Measurements from ENCODE around the gene GTF2F2.

Gene GTF2F2

DNA sequence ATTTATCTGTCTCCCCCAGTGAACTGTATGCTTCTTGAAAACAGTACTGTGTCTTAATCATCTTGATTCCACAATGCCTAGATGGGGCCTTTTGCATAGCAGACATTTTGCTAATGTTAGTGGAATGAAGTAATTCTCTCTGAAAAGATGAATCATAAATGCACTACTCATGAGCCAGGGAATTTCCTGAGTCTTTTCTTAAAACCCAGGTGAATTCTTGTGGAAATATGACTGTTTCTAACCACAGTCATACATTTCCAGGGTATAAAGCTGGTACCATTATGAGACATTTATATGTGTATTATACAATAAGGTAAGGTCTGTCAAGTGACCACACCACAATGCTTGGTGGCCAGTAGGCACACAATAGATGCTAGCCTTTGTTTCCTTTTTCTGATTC, 86.0 kb downstream of the GTF2F2 start:
- Mint-ChIP-seq H3K4me1 (peaks cover 11% of the 10 kb centered on the region), H3K9me3 (no peaks in the 10 kb centered on the region), H3K4me3 (no peak overlapping the region), H3K36me3 (peaks cover 42% of the 10 kb centered on the region), H3K27me3 (no peaks in the 10 kb centered on the region), H3K27ac (no peak overlapping the region)
- ATAC-seq, result peak; percentile 73

DNA sequence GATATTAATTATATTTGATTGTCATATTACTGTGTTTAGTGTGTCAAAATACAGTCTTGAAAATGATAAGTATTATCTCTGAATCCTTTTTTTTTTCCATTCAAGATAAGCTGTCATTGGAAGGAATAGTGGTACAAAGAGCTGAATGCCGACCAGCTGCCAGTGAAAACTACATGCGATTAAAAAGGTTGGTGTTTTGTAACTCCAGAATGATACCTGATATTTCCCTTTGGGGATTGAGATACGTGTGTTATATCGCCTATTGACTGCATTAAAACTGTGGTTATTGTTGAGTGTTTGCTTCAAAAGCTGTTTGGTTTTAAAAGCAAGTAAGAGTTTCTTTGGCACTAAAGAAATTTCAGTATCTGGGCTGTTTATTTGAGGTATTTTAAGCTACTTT, 87.0 kb downstream of the GTF2F2 start:
- Mint-ChIP-seq H3K4me3 (no peak overlapping the region), H3K4me1 (peaks cover 11% of the 10 kb centered on the region), H3K27me3 (no peaks in the 10 kb centered on the region), H3K36me3 (peaks cover 37% of the 10 kb centered on the region), H3K9me3 (no peaks in the 10 kb centered on the region), H3K27ac (no peak overlapping the region)
- no peak for ATAC-seq

DNA sequence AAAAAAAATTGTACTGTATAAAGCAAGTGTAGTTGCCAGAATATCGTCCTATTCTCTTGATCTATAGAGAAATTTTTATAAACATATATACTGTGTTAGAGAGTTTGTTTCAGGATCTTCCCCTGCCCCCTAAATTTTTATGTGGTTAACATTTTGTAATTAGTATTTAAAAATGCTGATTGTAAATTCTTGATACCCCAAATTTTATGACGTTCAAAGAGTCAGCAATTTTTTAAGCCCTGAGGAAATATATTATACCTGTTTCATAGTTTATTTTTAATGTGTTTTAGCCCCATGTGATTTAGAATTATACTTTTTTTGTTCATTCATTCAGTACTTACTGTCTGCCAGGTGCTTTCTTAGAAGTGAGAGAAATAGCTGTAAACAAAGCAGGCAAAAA, 87.8 kb downstream of the GTF2F2 start:
- no peak for ATAC-seq
- Mint-ChIP-seq H3K36me3 (peaks cover 41% of the 10 kb centered on the region), H3K9me3 (no peaks in the 10 kb centered on the region), H3K4me1 (peaks cover 11% of the 10 kb centered on the region), H3K27me3 (no peaks in the 10 kb centered on the region), H3K27ac (no peak overlapping the region), H3K4me3 (no peak overlapping the region)

DNA sequence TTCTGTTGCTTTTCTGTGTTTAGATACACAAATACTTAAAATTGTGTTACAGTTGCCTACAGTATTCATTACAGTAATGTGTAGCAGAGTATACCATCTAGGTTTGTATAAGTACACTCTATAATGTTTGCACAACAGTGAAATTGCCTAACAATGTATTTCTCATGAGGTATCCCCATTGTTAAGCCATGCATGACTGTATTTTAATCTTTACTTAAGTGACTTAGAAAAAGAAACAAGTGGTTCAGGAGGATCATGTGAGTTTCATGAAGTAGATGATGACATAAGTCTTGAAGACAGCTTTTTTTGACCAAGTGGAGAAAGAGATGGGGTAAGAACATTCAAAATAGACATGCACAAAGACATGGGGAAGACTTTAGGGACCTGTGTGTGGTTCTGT, 88.9 kb downstream of the GTF2F2 start:
- peaks cover 11% of the 10 kb centered on the region for H3K4me1 Mint-ChIP-seq
- no peak overlapping the region for H3K4me3 Mint-ChIP-seq
- no peaks in the 10 kb centered on the region for H3K27me3 Mint-ChIP-seq
- no peak for ATAC-seq
- peaks cover 44% of the 10 kb centered on the region for H3K36me3 Mint-ChIP-seq
- H3K27ac Mint-ChIP-seq, result no peak overlapping the region
- no peaks in the 10 kb centered on the region for H3K9me3 Mint-ChIP-seq

DNA sequence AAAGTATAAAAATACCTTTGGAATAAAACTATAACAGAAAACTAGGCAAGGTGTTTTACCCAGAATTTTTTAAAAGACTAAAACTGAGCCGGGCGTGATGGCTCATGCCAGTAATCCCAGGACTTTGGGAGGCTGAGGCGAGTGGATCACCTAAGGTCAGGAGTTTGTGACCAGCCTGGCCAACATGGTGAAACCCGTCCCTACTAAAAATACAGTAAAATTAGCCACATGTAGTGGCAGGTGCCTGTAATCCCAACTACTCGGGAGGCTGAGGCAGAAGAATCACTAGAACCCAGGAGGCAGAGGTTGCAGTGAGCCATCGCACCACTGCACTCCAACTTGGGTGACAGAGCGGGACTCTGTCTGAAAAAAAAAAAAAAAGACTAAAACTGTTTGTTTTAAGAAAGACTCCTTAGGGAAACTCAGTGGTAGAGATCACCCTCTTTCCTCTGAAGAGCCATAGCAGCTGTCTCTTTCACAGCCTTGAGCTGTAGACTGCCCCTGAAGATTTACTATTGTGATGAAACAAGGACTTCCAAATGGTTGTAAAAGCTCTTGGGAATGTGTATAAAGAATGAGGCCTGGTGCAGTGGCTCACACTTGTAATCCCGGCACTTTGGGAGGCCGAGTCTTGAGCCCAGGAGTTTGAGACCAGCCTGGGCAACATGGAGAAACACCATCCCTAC, 95.2 kb downstream of the GTF2F2 start:
- Mint-ChIP-seq H3K4me1 (peaks cover 14% of the 10 kb centered on the region), H3K4me3 (no peak overlapping the region), H3K36me3 (peaks cover 39% of the 10 kb centered on the region), H3K27ac (peak overlapping the region; percentile 45), H3K9me3 (no peaks in the 10 kb centered on the region), H3K27me3 (no peaks in the 10 kb centered on the region)
- ATAC-seq, result no peak

DNA sequence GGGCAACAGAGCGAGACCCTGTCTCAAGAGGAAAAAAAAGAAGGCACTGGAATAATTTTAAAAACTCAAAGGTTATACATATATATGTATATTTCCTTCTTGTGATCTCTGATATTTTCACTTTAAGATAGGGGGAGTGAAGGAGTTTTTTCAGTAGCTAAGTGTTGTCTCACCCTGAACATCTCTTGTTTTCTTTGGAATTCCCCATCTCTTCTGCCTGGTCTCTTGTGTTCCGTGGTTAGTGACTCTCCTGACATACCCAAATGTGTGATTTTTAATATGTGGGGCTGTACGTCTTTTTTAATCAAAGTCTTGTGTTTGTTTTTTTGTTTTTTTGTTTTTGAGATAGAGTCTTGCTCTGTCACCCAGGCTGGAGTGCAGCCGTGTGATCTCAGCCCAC, 95.9 kb downstream of the GTF2F2 start:
- Mint-ChIP-seq H3K9me3 (no peaks in the 10 kb centered on the region), H3K27me3 (no peaks in the 10 kb centered on the region), H3K36me3 (peaks cover 36% of the 10 kb centered on the region), H3K4me3 (no peak overlapping the region), H3K27ac (peak overlapping the region; percentile 45), H3K4me1 (peaks cover 14% of the 10 kb centered on the region)
- no peak for ATAC-seq

DNA sequence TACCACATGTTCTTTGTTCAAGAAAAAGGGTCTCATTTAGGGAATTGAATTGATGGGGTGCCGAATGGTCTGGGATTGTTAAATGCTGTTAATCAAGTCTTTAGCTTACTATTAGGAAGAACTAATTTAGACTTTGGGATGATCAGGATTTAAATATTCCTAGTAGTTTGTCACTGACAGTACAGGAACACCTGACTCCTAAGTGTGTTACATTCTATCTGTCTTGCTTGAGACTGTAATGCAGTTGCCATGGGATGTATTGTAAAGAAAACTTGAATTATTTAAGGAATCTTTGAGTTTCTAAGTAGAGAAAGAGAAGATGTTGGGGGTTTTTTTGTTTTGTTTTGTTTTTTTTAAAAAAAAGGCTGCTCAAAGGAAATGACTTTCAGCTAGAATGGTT, 98.4 kb downstream of the GTF2F2 start:
- Mint-ChIP-seq H3K27me3 (no peaks in the 10 kb centered on the region), H3K36me3 (peaks cover 30% of the 10 kb centered on the region), H3K4me3 (no peak overlapping the region), H3K27ac (no peak overlapping the region), H3K9me3 (no peaks in the 10 kb centered on the region), H3K4me1 (peaks cover 14% of the 10 kb centered on the region)
- no peak for ATAC-seq

DNA sequence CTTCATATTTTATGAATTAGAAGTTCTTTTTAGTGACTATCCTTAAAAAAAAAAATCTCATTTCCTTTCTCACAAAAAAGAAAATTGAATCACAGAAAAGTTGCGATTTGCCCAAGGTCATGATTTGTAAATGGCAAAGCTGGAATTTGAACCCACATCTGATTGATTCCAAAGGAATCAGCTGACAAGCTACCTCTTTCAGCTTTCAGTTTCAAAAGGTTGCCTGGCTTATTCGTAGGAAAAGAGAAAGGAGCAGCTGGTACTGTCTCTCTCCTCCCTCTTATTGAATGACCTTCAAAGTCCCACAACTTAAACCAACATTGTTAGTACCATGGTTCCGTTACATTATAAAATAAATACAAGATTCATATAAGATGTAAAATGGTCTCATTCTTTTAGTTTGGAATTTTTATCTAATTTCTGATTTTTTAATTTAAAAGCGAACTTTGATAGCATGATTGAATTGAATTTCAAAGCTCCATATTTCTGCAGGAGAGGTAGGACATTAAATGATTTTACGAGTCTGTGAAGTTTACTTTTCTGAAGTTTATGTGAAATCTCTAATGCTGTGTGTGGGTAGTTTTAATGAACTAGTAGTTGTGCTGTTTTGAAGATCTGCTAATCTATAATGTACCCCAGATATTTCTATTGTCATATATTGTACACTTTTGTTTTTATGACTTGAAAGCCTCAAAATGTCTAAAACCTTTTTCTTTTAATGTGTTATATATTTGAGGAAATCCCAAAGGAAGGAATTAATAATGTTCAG, 99.0 kb downstream of the GTF2F2 start:
- Mint-ChIP-seq H3K36me3 (peaks cover 30% of the 10 kb centered on the region), H3K4me3 (no peak overlapping the region), H3K27ac (no peak overlapping the region), H3K27me3 (no peaks in the 10 kb centered on the region), H3K9me3 (no peaks in the 10 kb centered on the region), H3K4me1 (peaks cover 14% of the 10 kb centered on the region)
- no peak for ATAC-seq

DNA sequence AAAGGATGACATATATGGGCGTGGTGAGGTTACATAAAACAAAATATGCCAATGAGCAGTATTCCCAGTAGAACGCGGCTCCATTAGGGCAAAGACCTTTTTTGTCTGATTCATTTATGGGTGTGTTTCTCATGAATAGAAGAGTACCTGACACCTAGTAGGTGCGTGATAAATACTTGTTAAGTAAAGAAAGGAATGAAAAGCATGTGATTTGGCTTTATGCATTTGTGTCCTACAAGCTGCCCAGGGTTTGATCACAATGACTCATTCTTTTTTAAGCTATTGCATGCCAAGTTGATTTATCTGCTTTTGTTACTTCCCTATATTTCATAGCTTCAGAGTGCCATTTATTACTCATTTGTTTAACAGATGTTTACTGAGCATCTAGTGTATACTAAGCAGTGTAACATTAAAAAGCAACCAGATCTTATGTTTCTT, 99.6 kb downstream of the GTF2F2 start:
- no peak for ATAC-seq
- Mint-ChIP-seq H3K27me3 (no peaks in the 10 kb centered on the region), H3K36me3 (peaks cover 30% of the 10 kb centered on the region), H3K27ac (no peak overlapping the region), H3K9me3 (no peaks in the 10 kb centered on the region), H3K4me1 (peaks cover 14% of the 10 kb centered on the region), H3K4me3 (no peak overlapping the region)

DNA sequence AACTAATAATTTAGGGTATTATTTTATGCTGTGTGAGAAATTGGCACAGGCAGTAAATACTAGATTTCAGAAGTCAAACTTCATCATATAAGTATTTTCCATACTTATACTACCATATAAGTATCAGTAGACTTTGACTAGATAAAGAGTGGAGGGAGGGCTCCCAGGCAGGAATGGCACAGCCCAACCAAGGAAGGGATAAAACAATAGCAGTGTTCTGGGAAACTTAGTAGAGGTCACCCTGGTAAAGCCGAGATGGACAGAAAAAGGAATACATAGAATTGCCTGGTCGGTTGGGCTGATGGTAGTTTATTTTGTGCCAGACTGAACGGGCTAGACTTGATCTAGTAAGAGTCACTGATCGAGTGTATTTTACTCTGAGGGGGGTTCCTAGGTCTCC, 100.1 kb downstream of the GTF2F2 start:
- no peak overlapping the region for H3K27ac Mint-ChIP-seq
- peaks cover 14% of the 10 kb centered on the region for H3K4me1 Mint-ChIP-seq
- no peak overlapping the region for H3K4me3 Mint-ChIP-seq
- H3K9me3 Mint-ChIP-seq, result no peaks in the 10 kb centered on the region
- ATAC-seq, result no peak
- peaks cover 30% of the 10 kb centered on the region for H3K36me3 Mint-ChIP-seq
- no peaks in the 10 kb centered on the region for H3K27me3 Mint-ChIP-seq

DNA sequence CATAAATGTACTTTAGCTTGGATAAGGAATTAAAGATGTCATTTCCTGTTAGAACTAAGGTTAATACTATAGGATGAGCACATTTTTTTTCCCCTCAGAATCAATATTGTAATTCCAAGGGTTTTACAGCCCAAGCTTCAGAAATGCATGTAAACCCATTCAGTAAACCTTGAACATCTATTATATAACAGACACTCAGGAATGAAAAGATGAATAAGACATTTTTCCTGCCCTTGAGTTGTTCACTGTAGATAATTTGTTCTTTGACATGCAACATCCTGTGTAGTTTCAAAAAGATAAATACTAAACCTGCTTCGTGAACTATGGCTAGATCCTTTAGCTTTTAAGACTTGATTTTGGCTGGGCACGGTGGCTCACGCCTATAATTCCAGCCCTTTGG, 102.2 kb downstream of the GTF2F2 start:
- Mint-ChIP-seq H3K27ac (no peak overlapping the region), H3K4me3 (no peak overlapping the region), H3K9me3 (no peaks in the 10 kb centered on the region), H3K4me1 (peaks cover 3% of the 10 kb centered on the region), H3K36me3 (peaks cover 15% of the 10 kb centered on the region), H3K27me3 (no peaks in the 10 kb centered on the region)
- no peak for ATAC-seq

DNA sequence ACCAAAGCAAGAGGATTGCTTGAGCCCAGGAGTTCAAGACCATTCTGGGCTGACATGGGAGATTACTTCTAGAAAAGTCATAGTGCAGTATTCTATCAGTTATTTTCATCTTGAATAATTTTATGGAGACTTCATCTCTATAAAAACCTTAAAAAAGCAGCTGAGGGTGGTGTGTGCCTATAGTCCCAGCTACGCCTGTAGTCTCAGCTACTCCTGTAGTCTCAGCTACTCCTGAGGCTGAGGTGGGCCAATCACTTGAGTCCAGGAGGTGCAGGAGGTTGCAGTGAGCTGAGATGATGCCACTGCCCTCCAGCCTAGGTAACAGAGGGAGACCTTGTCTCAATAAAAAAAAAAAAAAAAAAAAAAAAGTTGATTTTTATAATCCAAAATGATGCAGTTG, 102.6 kb downstream of the GTF2F2 start:
- H3K9me3 Mint-ChIP-seq, result no peaks in the 10 kb centered on the region
- no peak overlapping the region for H3K27ac Mint-ChIP-seq
- H3K27me3 Mint-ChIP-seq, result no peaks in the 10 kb centered on the region
- no peak for ATAC-seq
- H3K4me1 Mint-ChIP-seq, result no peaks in the 10 kb centered on the region
- no peak overlapping the region for H3K4me3 Mint-ChIP-seq
- peaks cover 17% of the 10 kb centered on the region for H3K36me3 Mint-ChIP-seq

DNA sequence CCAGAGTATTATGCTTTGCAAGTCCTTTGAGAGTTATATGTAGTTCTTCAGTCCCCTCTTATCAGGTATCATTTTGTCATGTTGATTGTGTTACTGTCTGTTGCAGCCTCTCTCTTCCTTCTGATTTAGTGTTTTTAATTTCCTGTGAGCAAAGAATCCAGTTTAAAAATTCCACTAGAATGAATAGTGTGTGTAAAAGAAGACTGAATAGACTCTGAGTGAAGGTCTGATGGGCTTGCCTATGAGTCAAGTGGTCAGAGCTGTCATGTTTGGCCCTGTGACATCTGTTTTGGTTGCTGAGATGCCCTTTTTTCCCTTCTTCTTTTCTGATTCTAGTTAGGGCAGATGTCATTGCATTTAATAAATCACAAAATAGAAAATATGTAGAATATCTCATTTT, 103.9 kb downstream of the GTF2F2 start:
- ATAC-seq, result no peak
- no peaks in the 10 kb centered on the region for H3K4me1 Mint-ChIP-seq
- H3K27me3 Mint-ChIP-seq, result no peaks in the 10 kb centered on the region
- H3K4me3 Mint-ChIP-seq, result no peak overlapping the region
- no peak overlapping the region for H3K27ac Mint-ChIP-seq
- no peaks in the 10 kb centered on the region for H3K9me3 Mint-ChIP-seq
- peaks cover 28% of the 10 kb centered on the region for H3K36me3 Mint-ChIP-seq

DNA sequence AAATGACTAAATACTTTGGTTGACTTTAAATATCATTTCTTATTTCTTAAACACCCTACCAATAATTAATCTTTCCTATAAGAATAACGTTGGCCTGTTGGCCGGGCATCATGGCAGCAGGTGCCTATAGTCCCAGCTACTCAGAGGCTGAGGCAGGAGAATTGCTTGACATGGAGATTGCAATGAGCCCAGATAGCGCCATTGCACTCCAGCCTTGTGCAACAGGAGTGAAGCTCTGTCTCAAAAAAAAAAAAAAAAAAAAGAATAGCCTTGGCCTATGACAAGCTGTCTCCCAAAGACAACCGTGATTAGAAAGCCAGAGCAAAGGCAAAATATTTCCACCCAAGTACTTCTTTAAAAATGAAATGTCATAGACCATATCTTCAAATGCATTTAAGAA, 105.1 kb downstream of the GTF2F2 start:
- no peaks in the 10 kb centered on the region for H3K4me1 Mint-ChIP-seq
- no peak for ATAC-seq
- H3K36me3 Mint-ChIP-seq, result peaks cover 30% of the 10 kb centered on the region
- H3K27ac Mint-ChIP-seq, result no peak overlapping the region
- H3K27me3 Mint-ChIP-seq, result no peaks in the 10 kb centered on the region
- H3K9me3 Mint-ChIP-seq, result no peaks in the 10 kb centered on the region
- H3K4me3 Mint-ChIP-seq, result no peak overlapping the region

DNA sequence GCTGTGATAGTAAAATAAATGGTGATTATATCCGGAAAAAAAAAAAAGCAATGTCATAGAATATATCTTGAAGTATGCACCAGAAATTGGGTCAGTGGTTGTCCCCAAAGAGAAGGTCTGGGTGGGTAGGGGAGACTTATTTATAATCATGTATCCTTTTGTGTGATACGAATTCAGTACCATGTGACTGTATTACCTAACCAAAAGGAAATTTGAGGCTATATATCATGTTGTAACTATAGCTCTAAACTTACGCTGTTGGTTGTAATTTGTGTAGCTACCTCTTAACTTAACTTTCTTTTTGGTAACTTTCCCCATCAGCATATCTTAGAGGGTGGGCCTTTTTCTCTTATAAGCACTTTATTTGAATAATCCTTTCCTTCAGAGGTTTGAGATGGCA, 105.7 kb downstream of the GTF2F2 start:
- no peak for ATAC-seq
- H3K4me1 Mint-ChIP-seq, result no peaks in the 10 kb centered on the region

DNA sequence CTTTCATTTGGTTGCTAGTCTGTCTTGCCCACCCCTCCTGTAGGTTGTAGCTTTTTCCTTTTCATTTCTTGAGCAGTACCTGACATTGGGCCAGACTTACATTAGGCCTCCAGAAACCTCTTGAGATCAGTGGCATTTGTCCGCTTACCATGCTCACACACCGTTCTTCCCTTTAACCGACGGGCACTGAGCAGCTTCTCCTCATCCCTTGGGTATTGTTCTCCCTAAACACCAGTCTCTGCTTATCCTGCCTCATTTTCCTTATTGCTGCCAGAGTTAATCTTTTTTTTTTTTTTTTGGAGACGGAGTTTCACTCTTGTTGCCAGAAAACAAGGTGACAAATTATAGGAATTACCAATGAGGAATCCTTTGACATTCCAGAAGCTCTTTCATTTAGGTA, 107.7 kb downstream of the GTF2F2 start:
- Mint-ChIP-seq H3K4me1 (no peaks in the 10 kb centered on the region), H3K27me3 (no peaks in the 10 kb centered on the region), H3K27ac (no peak overlapping the region), H3K4me3 (no peak overlapping the region), H3K9me3 (no peaks in the 10 kb centered on the region), H3K36me3 (peaks cover 18% of the 10 kb centered on the region)
- no peak for ATAC-seq

More for the DNA sequence above, 105.7 kb downstream of the GTF2F2 start:
- Mint-ChIP-seq H3K9me3 (no peaks in the 10 kb centered on the region), H3K27me3 (no peaks in the 10 kb centered on the region), H3K27ac (no peak overlapping the region), H3K4me3 (no peak overlapping the region), H3K36me3 (peaks cover 26% of the 10 kb centered on the region)

All from stimulated activated memory B cell treated with anti-CD40 and anti-IgM and Interleukin-4, amounts not matched to agents 10 μg/mL and 1 μg/mL and 100 μg/mL, for 72 hours (primary cell).